Measurements from ENCODE around the gene GTF3C2.

GTF3C2 gene, protein sequence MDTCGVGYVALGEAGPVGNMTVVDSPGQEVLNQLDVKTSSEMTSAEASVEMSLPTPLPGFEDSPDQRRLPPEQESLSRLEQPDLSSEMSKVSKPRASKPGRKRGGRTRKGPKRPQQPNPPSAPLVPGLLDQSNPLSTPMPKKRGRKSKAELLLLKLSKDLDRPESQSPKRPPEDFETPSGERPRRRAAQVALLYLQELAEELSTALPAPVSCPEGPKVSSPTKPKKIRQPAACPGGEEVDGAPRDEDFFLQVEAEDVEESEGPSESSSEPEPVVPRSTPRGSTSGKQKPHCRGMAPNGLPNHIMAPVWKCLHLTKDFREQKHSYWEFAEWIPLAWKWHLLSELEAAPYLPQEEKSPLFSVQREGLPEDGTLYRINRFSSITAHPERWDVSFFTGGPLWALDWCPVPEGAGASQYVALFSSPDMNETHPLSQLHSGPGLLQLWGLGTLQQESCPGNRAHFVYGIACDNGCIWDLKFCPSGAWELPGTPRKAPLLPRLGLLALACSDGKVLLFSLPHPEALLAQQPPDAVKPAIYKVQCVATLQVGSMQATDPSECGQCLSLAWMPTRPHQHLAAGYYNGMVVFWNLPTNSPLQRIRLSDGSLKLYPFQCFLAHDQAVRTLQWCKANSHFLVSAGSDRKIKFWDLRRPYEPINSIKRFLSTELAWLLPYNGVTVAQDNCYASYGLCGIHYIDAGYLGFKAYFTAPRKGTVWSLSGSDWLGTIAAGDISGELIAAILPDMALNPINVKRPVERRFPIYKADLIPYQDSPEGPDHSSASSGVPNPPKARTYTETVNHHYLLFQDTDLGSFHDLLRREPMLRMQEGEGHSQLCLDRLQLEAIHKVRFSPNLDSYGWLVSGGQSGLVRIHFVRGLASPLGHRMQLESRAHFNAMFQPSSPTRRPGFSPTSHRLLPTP

DNA sequence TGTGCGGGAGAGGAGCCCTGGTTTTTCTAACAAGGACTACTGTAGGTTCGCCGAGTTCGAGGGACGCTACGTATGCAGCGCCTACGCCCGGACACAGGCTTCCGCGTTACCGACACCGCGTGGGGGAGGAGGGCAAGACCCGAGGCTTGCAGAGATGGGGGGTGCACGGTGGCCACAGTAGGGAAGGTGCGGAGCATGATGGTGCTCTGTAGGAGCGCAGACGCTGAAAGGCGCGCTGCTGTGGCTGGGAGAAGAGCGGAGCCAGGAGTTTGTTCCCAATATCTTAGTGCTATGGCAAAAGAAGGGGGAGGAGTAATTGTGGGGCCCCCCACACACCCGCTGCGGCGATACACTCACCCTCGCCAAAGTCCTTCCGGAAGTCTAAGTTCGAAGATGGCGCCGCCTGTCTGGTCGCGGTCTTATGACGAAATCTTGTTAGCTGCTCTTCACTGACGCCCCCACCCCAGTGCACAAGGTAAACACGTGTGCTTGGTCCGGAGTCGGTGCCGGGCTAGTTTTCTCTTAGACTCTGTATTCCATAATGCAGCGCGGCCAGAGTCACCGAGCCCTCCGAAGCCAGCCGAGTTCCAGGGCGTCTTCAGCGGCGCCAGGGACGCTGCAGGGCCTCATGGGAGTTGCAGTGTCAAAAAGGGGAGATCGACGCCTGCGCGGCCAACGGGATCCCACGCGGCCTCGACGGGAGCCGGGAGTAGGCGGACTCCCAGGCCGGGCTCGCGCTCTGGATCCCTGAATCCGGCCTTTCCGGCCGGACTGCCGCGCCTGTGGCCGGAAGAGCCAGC lies at the start of gene GTF3C2:
Gene GTF3C2 (minus strand): TSS at position 383 of the 800 bp plus-strand sequence. CDS start 13,210 bp downstream, outside the sequence.
- peak; percentile 95 for DNase-seq

DNA sequence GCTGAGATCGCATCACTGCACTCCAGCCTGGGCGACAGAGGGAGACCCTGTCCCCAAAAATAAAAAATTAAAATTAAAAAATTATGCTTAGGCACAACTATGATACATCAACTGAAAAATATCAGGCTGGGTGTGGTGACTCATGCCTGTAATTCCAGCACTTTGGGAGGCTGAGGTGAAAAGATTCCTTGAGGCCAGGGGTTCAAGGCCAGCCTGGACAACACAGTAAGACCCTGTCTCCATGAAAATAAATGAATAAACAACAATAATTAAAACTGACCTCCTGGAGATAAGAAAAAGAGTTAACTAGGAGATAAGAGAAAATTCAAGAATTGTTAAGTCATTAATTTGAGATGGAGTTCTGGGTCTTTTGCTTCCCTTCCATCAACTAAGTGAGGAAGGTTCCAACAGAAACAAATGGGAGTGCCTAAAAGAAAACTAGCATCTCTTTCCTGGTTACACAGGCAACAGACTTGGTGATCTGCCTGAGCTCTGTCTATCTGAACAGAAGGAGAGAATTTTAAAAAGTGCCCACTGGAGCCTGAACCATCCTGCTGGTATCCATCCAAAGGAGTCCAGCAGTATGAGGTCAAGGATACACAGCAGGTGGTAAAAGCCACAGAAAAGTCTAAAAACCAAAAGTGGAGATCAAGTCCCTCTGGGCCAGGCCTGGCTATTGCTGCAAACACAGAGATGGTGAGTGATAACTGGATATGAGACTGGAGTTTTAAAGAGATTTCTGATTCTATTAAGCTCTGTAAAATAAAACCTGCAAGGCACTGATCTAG lies 44.0 kb upstream of the GTF3C2 start:
- DNase-seq = no peak

DNA sequence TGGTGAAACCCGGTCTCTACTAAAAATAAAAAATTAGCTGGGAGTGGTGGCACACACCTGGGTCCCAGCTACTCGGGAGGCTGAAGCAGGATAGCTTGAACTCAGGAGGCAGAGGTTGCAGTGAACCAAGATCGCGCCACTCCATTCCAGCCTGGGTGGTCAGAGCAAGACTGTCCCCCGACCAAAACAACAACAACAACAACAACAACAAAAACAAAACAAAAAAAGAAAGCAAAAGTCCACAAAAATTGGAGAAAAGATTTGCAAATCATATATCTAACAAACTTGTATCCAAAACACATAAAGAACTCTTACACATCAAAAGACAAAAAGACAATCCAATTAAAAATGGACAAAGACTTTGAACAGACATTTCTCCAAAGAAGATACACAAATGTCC lies 42.4 kb upstream of the GTF3C2 start:
- DNase-seq = no peak

DNA sequence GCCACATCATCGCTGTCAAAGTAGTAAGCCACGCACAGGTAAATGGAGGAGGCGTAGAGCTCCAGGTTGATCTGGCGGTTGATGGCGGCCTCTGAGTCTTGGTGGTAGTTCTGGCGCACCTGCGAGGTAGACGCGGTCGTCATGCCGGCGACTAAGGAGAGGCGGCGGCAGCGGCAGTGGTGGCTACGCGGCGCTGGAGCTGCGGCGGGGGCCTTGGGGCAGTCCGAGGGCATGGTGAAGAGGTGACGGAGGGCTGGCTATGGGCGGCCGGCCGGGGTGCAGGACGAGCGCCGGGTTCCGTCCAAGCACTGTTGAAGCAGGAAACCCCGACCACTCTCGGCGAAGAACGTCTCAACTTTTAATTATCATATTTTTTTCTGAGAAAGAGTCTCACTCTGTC lies 36.7 kb upstream of the GTF3C2 start:
- no peak for DNase-seq

DNA sequence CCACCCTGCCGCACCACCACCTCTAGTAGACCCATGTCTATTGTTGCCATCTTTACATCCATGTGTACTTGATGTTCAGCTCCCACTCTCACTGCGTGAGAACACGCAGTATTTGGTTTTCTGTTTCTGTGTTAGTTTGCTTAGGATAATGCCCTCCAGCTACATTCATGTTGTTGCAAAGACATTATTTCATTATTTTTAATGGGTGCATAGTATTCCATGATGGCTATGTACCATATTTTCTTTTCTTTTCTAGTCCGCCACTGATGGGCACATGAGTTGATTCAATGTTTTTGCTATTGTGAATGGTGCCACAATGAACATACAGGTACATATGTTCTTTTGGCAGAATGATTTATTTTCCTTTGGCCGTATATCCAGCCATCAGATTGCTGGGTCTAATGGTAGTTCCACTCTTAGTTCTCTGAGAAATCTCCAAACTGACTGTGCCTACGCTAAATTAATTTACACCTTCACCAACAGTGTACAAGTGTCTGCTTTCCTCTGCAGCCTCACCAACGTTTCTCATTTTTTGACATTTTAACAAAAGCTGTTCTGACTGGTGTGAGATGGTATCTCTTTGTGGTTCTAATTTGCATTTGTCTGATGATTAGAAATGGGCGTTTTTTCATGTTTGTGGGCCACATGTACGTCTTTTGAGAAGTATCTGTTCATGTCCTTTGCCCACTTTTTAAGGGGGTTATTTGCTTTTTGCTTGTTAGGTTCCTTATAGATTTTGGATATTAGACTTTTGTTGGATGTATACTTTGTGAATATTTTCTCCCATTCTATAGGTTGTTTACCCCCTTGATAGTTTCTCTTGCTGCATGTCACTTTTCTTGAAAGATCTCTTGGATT lies 34.5 kb upstream of the GTF3C2 start:
- DNase-seq = peak; percentile 75

DNA sequence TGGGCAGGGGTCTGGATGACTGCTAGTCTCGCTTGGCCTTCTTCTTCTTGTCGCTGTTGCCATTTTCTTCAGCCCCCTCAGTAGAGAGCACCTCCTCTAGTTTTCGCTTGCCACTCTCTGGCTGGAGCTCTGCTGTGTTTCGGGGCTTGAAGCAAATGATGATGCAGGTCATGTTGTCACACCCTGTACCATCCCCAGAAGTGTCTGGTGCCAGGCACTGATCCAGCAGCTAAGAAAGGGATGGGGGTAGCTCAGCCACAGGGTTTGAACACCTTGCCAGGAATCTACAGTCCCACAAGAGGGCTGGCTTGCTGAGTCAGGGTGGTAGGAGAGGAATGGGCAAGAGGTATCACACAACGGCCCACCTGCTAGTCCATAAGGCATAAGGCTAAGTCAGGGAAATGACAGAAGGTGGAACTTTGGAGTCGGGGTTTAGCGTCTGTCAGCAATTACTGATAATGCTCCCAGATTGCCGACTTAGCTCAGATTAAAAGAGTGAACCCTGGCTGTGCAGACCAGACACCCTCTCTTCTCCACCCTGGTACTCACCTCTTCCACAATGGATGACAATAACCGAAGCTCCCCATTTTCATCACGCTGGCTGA lies 25.1 kb upstream of the GTF3C2 start:
- DNase-seq = no peak

DNA sequence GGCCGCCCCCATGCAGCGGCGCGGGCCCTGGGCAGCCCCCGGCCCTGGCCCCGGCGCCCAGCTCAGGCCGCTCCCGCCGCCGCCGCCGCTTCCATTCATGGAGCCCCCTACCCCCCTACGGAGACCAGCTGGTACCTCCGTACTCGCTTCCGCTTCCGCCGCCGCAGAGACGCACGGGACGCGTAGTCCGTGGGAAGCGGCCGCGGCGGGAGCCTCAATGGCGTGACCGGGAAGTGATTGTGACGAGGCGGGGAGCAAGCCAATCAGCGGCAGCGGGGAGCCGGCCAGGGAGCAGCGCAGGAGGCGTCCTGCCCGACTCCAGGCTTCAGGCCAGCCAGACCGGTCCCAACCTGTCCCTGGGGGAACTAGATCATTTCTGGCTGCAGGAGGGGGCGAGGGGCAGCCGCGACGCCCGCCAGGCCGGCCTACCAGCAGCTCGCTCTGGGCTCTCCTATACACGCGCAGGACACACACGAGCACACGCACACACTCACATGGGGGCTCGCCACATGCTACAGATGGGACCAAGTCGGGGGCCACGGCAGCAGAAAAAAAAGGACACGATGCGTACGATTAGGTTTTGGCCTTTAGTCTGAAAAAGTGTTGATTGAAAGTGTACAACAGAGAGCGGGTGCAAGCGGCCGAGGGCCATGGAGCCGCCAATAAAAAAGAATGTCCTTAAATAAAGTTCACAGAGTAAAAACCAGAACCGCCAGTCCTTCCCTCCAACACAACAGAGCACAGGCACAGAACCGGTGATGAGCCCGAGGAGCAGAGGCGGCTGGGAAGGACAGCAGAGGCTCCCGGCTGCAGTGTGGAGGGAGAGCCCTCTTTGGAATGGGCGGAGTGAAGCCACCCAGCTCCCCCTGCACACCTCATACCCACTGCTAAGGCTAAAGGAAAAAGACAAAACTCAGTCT lies 24.3 kb upstream of the GTF3C2 start, which contains the start of gene ZNF513:
Gene ZNF513 (minus strand): TSS at position 109 of the 920 bp plus-strand sequence. CDS start 208 bp downstream, outside the sequence.
- peak; percentile 91 for DNase-seq

DNA sequence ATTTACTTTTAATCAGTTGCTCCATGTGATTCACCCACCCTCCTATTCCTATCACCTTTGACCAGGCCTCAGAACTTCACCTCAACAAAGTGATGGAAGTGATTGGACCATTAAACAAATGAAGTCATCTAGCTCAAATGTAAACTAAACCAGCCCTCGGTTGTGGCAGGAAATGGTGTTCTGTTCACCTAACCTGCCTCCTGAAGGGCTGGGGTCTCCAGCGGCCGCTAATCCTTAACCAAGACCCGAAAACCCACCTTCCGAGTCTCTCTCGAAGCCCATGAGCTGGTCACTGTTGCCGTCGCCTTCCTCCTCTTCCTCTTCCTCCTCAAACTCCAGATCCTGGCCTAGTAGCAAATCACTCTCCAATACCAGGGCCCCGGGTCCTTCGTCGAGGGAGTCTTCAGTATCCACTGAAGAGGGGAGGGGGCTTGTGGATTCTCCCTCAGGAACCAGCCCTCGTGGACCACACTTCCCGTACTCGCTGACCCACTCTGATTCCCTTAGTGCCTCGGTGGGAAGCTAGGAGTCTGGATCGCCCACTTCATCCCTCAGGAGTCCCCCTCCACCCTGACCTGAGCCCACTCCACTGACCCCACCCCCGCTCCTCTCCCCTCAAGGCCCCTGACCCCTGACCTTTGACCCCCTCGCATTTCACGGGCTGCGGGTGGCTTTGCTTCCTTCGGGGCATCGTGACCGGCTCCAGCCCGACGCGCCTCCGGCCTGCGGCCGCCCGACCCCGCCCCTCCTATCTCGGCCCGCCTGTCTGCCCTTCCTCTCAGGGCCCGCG lies 23.5 kb upstream of the GTF3C2 start:
- DNase-seq = peak; percentile 56

DNA sequence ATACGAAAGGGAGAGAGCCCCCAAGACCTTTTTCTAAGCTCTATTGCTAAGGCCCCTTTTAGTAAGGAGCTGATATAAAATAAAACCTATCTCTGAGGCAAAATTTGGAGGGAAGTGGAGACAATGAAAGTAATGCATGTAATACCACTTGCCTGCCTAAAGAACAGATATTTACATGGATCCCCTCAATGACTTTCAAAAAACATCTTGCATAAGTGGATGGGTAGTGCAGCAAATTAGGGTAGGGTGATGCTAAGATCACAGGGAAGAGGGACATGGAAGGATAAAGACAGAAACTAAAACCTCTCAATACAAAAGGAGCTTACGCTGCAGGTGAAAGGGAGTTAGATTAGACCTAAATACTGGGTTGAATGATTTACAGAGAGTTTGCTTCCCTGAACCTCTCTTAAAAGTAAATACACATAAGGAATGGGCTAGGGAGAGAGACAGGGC lies 22.8 kb upstream of the GTF3C2 start:
- DNase-seq = no peak

DNA sequence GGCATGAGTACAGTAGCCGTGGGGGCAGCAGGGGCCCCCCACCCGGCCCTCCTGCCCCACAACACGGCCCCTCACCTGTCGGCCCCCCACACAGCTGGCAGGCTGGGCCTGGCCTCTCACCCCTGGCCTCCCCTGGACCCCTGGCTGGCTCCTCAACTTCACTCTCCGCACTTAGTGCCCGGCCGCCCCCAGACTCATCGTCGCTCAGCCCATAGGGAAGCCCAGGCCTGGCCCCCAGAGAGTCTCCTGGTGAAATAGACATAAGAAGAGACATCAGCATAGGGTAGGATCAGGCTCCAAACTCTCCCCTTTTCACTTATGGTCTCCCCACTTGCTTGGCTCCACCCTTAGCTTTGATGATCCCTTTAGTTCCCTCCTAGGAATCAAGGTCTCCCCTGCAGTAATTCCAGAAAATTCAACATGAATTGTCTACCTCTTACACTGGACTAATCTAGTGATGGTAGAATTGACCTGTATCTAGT lies 22.3 kb upstream of the GTF3C2 start:
- DNase-seq = no peak

DNA sequence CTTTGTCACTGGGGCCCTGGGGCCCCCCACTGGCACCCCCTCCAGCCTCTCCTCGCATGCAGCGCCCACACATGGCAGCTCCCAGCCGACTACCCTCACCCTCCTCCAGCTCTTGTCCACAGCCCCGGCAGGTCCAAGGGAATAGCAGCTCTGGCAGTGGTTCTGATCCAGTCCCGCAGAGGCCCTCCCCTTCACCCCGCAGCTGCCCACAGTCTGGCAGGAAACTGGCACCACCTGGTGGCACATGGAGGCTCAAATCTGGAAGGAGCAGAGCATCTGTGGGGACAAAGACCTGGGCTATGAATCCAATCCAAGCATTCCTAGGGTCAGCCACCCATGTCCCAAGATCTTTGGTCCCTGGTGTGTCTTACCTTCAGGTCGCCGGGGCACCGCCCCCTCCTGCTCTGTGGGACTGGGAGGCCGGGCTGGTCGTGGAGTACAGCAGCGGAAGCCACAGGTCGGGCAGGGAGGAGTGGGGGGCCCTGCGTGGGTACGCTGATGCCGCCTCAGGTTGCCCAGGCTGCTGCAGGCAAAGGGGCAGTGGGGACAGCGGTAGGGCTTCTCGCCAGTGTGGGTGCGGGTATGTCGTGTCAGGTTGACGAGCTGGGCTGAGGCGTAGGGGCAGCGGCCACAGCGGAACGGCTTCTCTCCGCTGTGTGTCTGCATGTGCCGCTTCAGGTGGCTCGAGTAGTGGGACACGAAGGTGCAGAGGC lies 21.7 kb upstream of the GTF3C2 start:
- no peak for DNase-seq

DNA sequence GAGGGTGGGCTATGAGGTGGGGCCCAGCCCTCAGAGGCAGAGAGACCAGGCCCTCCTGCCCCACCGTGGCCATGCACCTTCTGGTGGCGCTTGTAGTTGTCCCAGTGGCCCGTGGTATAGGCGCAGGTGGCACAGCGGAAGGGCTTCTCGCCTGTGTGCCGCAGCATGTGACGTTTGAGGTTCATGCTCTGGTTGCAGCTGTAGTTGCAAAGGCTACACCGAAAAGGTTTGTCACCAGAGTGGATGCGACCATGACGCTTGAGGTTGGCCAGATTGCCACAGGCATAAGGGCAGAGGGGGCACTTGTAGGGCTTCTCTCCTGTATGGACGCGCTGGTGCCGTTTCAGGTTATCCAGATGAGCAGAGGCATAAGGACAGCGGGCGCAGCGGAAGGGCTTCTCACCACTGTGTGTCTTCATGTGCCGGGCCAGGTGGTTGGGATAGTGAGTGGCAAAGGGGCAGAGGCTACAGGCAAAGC lies 21.1 kb upstream of the GTF3C2 start:
- no peak for DNase-seq

DNA sequence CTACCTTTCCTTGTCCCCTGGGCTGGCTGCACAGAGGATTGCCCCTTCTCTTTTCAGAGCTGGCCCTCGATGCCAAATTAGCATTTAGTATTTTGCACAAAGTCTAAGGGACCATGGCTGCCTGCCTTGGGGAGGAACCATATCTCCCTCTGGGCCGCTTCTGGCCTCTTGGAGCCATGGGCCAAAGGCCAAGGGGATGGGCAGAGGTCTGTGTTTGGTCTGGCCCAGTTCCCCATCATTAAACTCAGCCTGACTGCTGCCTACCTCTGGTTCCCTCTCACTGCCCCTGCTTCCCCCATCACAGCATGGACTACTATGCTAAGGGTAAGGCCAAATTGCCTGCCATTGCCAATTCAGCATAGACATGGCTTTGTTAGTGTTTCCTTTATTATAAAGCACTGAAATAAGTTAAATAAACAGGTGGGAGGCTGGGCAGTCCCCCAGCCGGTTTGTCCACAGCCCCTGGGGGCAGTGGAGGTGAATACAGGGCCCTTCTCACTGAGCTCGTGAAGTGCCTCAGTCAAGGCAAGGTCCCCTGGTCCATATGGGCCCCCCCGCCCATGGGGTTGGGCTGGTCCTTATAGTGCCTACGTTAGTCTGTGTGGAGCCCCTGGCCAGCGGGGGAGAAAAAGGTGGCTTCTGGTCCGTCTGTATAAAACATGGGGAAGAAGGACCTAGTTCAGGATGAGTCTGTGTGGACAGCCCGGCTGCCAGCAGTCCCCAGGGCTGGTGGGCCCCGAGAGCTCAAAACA lies 20.5 kb upstream of the GTF3C2 start:
- DNase-seq = no peak

DNA sequence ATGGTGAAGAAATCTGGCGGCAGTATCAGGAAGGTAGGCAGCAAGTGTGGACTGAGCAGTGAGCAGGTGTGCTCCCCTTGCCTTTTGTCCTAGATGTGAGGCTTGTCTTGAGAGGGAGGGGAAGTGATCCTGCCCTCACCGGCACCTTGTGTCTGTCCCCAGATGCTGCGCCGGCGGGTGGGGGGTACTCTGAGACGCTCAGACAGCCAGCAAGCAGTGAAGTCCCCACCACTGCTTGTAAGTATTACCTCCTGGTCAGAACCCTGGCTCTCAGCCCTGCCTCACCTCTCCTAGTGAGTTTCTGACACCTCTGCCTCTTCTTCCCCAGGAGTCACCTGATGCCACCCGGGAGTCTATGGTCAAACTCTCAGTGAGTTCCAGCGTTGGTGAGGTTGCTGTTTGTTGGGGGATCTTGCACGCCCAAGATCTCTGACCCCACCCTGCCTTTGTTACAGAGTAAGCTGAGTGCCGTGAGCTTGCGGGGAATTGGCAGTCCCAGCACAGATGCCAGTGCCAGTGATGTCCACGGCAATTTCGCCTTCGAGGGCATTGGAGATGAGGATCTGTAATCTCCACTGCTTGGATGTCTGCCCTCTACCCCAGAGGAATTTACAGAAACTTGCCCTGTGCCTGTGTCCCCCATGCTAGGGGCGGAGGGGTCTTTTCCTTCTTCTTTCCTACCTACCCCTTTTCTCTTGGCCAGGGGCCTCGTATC lies 19.7 kb upstream of the GTF3C2 start:
- DNase-seq = no peak

DNA sequence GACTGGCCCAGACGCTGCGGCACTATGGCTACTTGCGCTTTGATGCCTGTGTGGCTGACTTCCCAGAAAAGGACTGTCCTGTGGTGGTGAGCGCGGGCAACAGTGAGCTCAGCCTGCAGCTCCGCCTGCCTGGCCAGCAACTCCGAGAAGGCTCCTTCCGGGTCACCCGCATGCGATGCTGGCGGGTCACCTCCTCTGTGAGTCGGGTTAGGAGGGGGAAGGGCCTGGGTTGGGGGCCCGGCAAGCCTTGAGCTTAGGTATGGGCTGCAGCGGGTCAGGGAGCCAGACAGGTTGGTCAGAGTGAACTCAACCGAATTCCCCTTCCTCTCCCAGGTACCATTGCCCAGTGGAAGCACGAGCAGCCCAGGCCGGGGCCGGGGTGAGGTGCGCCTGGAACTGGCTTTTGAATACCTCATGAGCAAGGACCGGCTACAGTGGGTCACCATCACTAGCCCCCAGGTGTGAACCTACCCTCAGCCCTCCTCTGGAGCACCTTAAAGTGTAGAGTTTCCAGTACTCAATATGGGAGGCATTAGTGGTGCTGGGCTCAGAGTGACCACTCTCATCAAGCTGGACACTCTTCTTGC lies 19.0 kb upstream of the GTF3C2 start:
- no peak for DNase-seq

DNA sequence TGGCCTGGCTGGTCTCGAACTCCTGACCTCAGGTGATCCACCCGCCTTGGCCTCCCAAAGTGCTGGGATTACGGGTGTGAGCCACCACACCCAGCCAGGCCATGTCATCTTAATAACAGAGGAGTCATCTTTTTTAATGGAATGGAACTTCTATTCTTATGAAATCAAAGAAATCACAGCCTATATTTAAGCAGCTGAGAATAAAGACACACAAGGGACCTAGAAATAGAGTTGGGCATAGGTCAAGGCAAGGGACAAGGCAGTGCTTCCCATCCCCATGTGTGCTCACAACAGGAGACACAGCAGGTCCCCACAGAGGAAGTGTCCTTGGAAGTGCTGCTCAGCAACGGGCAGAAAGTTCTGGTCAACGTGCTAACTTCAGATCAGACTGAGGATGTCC lies 17.0 kb upstream of the GTF3C2 start:
- DNase-seq = no peak
